Keratinocyte (primary cell): ENCODE results near the gene LILRB1. TPM values are rescaled to one million over a fixed set of nuclear protein-coding genes. Genes with fewer than 3 reads are reported as not detected.

Experiments
- DNase-seq: peaks from one replicate; pipeline ENCODE4 v3.0.0-alpha.2; 2011; ENCODE audit warnings: low read depth, missing footprints, low spot score
- FAIRE-seq: peaks from 2 replicates; lab custom pipeline; 2011; peaks lifted over from hg19 to GRCh38; lab: Jason Lieb, UNC
- H2AFZ ChIP-seq: 2 replicates; pipeline ENCODE4 v1.6.0; 2012; ENCODE audit warnings: low read length, control low read depth, inconsistent platforms; ENCODE audit not compliant: control insufficient read depth
- H3K27ac ChIP-seq: 2 replicates; pipeline ENCODE4 v1.5.1; 2011; ENCODE audit warnings: low read length; ENCODE audit not compliant: control insufficient read depth, insufficient read depth
- H3K27me3 ChIP-seq: 3 replicates; pipeline ENCODE4 v1.6.0; 2011; ENCODE audit warnings: low read length; ENCODE audit not compliant: control insufficient read depth, insufficient read depth; ENCODE audit errors: extremely low read depth
- H3K36me3 ChIP-seq, 2 experiments: 2 replicates in 1 of 2; 3 replicates in 1 of 2; pipeline ENCODE4 v1.5.1; 2011; ENCODE audit warnings: low read length in 2 of 2, mild to moderate bottlenecking in 1 of 2; ENCODE audit not compliant: control insufficient read depth in 2 of 2, insufficient read depth in 2 of 2; ENCODE audit errors: extremely low read depth in 1 of 2
- H3K4me1 ChIP-seq: 3 replicates; pipeline ENCODE4 v1.5.1; 2011; ENCODE audit warnings: low read length; ENCODE audit not compliant: control insufficient read depth, insufficient read depth; ENCODE audit errors: extremely low read depth
- H3K4me2 ChIP-seq: 3 replicates; pipeline ENCODE4 v1.6.0; 2011; ENCODE audit warnings: low read depth, low read length; ENCODE audit not compliant: control insufficient read depth, insufficient read depth; ENCODE audit errors: extremely low read depth
- H3K4me3 ChIP-seq, 3 experiments: fragments of 200-600 bp in 1 of 3; sonication (generic) in 1 of 3; 2 replicates in 2 of 3; 3 replicates in 1 of 3; pipeline ENCODE4 v1.5.1; 2011 to 2016; ENCODE audit warnings: low read length in 3 of 3, mild to moderate bottlenecking in 3 of 3, control low read depth in 2 of 3, inconsistent platforms in 1 of 3, low read depth in 1 of 3, mixed read lengths in 1 of 3, mixed run types in 1 of 3, moderate library complexity in 1 of 3; ENCODE audit not compliant: control insufficient read depth in 2 of 3, insufficient read depth in 2 of 3; ENCODE audit errors: extremely low read depth in 1 of 3
- H3K79me2 ChIP-seq: 2 replicates; pipeline ENCODE4 v1.6.0; 2012; ENCODE audit warnings: low read length; ENCODE audit not compliant: control insufficient read depth, insufficient read depth
- H3K9ac ChIP-seq: 3 replicates; pipeline ENCODE4 v1.6.0; 2011; ENCODE audit warnings: low read length; ENCODE audit not compliant: control insufficient read depth, insufficient read depth; ENCODE audit errors: extremely low read depth
- H3K9me1 ChIP-seq: 3 replicates; pipeline ENCODE4 v1.6.0; 2011; ENCODE audit warnings: low read length; ENCODE audit not compliant: control insufficient read depth, insufficient read depth; ENCODE audit errors: extremely low read depth
- H3K9me3 ChIP-seq: 2 replicates; pipeline ENCODE4 v1.5.1; 2012; ENCODE audit warnings: low read depth, low read length; ENCODE audit not compliant: control insufficient read depth
- H4K20me1 ChIP-seq: 3 replicates; pipeline ENCODE4 v1.6.0; 2011; ENCODE audit warnings: low read length; ENCODE audit not compliant: control insufficient read depth, insufficient read depth; ENCODE audit errors: extremely low read depth
- EZH2 ChIP-seq: IDR thresholded peaks from one replicate; pipeline ENCODE4 v1.6.1; 2012; ENCODE audit warnings: inconsistent platforms, mild to moderate bottlenecking, low read length, moderate library complexity
- dilution Hi-C: fragments of 300-500 bp; cut with MboI; formaldehyde crosslinking; loops from one replicate; pipeline ENCODE4 v1.7.0; 2020; ENCODE audit warnings: low sequenced_read_pairs; ENCODE audit not compliant: extremely low pct_ligation_motif_present
- polyA plus RNA-seq, 5 experiments: library from polyadenylated mRNA; depleted of rRNA in 3 of 5; stranded (reverse) in 3 of 5; stranded (forward) in 1 of 5; unstranded in 1 of 5; fragments of >200 nt; gene quantifications; 1 replicate in 1 of 5; 2 replicates in 3 of 5; 3 replicates in 1 of 5; pipeline versions ENCODE4 v1.2.1 to v1.2.3, GENCODE V29; 2011 to 2012; ENCODE audit warnings: missing spikeins in 2 of 5, low read depth in 1 of 5, low replicate concordance in 1 of 5
- small RNA-seq, 3 experiments: library from RNA; depleted of rRNA; stranded (forward); fragments of <200 nt; gene quantifications; one replicate each; pipeline ENCODE3, GENCODE V24; 2012; ENCODE audit warnings: low read depth in 3 of 3, low replicate concordance in 1 of 3; ENCODE audit not compliant: insufficient read length in 3 of 3
- TF ChIP-seq, protein P1 (sequence below), 3 experiments: IDR thresholded peaks in 1 of 3; conservative IDR thresholded peaks in 1 of 3; optimal IDR thresholded peaks in 1 of 3; 2 replicates in 2 of 3; 3 replicates in 1 of 3; pipeline versions ENCODE3 to v1.5.1; 2011; ENCODE audit warnings: low read length in 3 of 3, mild to moderate bottlenecking in 3 of 3, moderate library complexity in 2 of 3, control low read depth in 1 of 3, inconsistent platforms in 1 of 3; ENCODE audit not compliant: insufficient read depth in 2 of 3; ENCODE audit errors: extremely low read depth in 1 of 3

Gene LILRB1
- polyA plus RNA-seq, 1 donor (not counting 4 experiments of a cell fraction or from before 2014, with no cell fraction given), result not detected

DNA sequence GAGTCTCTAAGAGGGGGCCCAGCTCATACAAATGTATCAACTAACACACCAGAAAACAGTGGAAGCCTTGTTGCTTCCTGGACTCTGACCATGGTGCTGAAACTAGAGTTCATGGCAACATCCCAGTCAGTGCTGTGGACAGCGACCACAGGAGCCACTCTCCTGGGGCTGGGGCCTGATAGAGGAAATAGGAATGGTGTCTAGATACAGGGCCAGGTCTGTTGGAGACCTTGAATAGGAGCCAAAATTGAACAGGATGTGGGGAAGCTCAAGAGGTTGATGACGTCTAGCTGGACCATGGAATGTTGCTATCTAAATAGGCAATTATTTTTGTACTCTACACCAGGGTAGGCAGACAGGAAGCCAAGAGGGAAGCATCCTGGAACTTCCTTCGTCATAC, 54.2 kb downstream of the LILRB1 start:
- H3K9ac ChIP-seq, result no peak overlapping the region
- no peak overlapping the region for H2AFZ ChIP-seq
- TF ChIP-seq, protein P1, sequence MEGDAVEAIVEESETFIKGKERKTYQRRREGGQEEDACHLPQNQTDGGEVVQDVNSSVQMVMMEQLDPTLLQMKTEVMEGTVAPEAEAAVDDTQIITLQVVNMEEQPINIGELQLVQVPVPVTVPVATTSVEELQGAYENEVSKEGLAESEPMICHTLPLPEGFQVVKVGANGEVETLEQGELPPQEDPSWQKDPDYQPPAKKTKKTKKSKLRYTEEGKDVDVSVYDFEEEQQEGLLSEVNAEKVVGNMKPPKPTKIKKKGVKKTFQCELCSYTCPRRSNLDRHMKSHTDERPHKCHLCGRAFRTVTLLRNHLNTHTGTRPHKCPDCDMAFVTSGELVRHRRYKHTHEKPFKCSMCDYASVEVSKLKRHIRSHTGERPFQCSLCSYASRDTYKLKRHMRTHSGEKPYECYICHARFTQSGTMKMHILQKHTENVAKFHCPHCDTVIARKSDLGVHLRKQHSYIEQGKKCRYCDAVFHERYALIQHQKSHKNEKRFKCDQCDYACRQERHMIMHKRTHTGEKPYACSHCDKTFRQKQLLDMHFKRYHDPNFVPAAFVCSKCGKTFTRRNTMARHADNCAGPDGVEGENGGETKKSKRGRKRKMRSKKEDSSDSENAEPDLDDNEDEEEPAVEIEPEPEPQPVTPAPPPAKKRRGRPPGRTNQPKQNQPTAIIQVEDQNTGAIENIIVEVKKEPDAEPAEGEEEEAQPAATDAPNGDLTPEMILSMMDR (optimal IDR thresholded peaks at IDR 0.05 in 1 of 3, IDR thresholded peaks at IDR 0.05 in 1 of 3, conservative IDR thresholded peaks at IDR 0.05 in 1 of 3; ENCODE audit: extremely low read depth in 1 of 3, insufficient read depth in 2 of 3, low read length in 3 of 3), result no peak
- TF ChIP-seq EZH2, result no peak
- H3K9me3 ChIP-seq, result no peaks in the 10 kb centered on the region
- H3K27me3 ChIP-seq, result no peaks in the 10 kb centered on the region
- DNase-seq (no peak), FAIRE-seq (no peak)
- no peak overlapping the region for H3K27ac ChIP-seq
- no peaks in the 10 kb centered on the region for H3K36me3 ChIP-seq
- H3K79me2 ChIP-seq, result no peaks in the 10 kb centered on the region
- dilution Hi-C loops, result no loop called here
- H3K4me2 ChIP-seq, result no peak overlapping the region
- no peaks in the 10 kb centered on the region for H3K4me1 ChIP-seq
- H3K9me1 ChIP-seq, result no peaks in the 10 kb centered on the region
- no peak overlapping the region for H3K4me3 ChIP-seq
- no peaks in the 10 kb centered on the region for H4K20me1 ChIP-seq

Small RNAs within 50 kb of the gene (small RNA-seq; reads per million reads assigned to genes)
- gene AC245036.3 (0 reads per million in 3 experiments), gene MIR8061 (0 reads per million in 3 experiments)

Other genes with a start within 250 kb of the LILRB1 start
- 0.05 to 0.13 TPM in 2 of 3 replicates, not detected in the other for gene TTYH1, start 215.0 kb upstream of the LILRB1 start, polyA plus RNA-seq
- 29.4 to 75.6 TPM (median 33.4 TPM) in 3 replicates for gene LENG8, start 181.3 kb upstream of the LILRB1 start, polyA plus RNA-seq
- gene LENG9, start 166.7 kb upstream of the LILRB1 start, polyA plus RNA-seq, result 1.3 to 2.2 TPM (median 2.1 TPM) in 3 replicates
- gene CDC42EP5, start 157.2 kb upstream of the LILRB1 start, polyA plus RNA-seq, result 8.6 to 16.4 TPM (median 9.4 TPM) in 3 replicates
- gene LAIR2, start 127.7 kb upstream of the LILRB1 start, polyA plus RNA-seq, result not detected in 3 replicates
- gene LILRA2, start 56.7 kb upstream of the LILRB1 start, polyA plus RNA-seq, result not detected in 3 replicates
- not detected in 3 replicates for gene LILRA1, start 36.9 kb upstream of the LILRB1 start, polyA plus RNA-seq
- not detected in 3 replicates for gene LILRB4, start 32.5 kb downstream of the LILRB1 start, polyA plus RNA-seq
- not detected in 3 replicates for gene KIR3DL3, start 94.0 kb downstream of the LILRB1 start, polyA plus RNA-seq
- gene KIR2DL3, start 108.0 kb downstream of the LILRB1 start, polyA plus RNA-seq, result not detected in 3 replicates
- not detected in 3 replicates for gene KIR2DL1, start 139.3 kb downstream of the LILRB1 start, polyA plus RNA-seq
- not detected in 3 replicates for gene KIR2DL4, start 173.1 kb downstream of the LILRB1 start, polyA plus RNA-seq
- not detected in 3 replicates for gene KIR3DL1, start 186.0 kb downstream of the LILRB1 start, polyA plus RNA-seq
- gene KIR2DS4, start 202.2 kb downstream of the LILRB1 start, polyA plus RNA-seq, result not detected in 3 replicates
- not detected in 3 replicates for gene KIR3DL2, start 220.0 kb downstream of the LILRB1 start, polyA plus RNA-seq
- gene FCAR, start 243.8 kb downstream of the LILRB1 start, polyA plus RNA-seq, result not detected in 3 replicates